ENCODE results near the gene SPIB. TPM values are rescaled to one million over a fixed set of nuclear protein-coding genes. Genes with fewer than 3 reads are reported as not detected.

Gene SPIB
- total RNA-seq, 1 donor = not detected

GRCh38 chr19:50406156-50406820 lies 12.4 kb upstream of the SPIB start:
- TF ChIP-seq, protein P1, sequence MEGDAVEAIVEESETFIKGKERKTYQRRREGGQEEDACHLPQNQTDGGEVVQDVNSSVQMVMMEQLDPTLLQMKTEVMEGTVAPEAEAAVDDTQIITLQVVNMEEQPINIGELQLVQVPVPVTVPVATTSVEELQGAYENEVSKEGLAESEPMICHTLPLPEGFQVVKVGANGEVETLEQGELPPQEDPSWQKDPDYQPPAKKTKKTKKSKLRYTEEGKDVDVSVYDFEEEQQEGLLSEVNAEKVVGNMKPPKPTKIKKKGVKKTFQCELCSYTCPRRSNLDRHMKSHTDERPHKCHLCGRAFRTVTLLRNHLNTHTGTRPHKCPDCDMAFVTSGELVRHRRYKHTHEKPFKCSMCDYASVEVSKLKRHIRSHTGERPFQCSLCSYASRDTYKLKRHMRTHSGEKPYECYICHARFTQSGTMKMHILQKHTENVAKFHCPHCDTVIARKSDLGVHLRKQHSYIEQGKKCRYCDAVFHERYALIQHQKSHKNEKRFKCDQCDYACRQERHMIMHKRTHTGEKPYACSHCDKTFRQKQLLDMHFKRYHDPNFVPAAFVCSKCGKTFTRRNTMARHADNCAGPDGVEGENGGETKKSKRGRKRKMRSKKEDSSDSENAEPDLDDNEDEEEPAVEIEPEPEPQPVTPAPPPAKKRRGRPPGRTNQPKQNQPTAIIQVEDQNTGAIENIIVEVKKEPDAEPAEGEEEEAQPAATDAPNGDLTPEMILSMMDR (IDR thresholded peaks at IDR 0.05; ENCODE audit: insufficient read depth, low read length) = no peak
- DNase-seq (ENCODE audit: low read depth) = no peak
- H3K4me3 ChIP-seq (ENCODE audit: low read depth, low read length) = no peak overlapping the region

GRCh38 chr19:50406829-50407228 lies 11.9 kb upstream of the SPIB start:
- no peak for DNase-seq (ENCODE audit: low read depth)
- no peak overlapping the region for H3K4me3 ChIP-seq (ENCODE audit: low read depth, low read length)
- TF ChIP-seq, protein P1 (IDR thresholded peaks at IDR 0.05; ENCODE audit: insufficient read depth, low read length) = no peak

DNA sequence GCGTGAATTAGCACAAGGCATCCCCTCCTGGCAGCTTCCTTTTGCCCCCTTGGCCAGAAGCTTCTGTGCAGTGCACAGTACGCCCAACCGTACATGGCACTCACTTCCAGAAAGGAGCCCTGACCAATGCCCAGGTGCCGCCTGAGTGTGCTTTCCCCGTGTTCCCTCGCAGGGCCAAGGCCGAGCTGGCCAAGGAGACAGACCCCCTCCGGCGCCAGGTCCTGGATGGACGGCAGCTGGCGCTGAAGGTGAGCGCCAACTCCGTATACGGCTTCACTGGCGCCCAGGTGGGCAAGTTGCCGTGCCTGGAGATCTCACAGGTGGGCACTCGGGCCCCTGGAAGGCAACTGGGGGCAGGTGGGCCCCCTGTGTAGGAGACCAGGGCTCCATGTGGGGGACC lies 9.4 kb upstream of the SPIB start:
- H3K4me3 ChIP-seq (ENCODE audit: low read depth, low read length) = no peak overlapping the region
- TF ChIP-seq, protein P1 (IDR thresholded peaks at IDR 0.05; ENCODE audit: insufficient read depth, low read length) = no peak
- no peak for DNase-seq (ENCODE audit: low read depth)

- TF ChIP-seq, protein P1 (IDR thresholded peaks at IDR 0.05; ENCODE audit: insufficient read depth, low read length) = no peak
- no peak for DNase-seq (ENCODE audit: low read depth)
- no peak overlapping the region for H3K4me3 ChIP-seq (ENCODE audit: low read depth, low read length)
These were observed 8.6 kb upstream of the SPIB start for GRCh38 chr19:50410109-50410508.

DNA sequence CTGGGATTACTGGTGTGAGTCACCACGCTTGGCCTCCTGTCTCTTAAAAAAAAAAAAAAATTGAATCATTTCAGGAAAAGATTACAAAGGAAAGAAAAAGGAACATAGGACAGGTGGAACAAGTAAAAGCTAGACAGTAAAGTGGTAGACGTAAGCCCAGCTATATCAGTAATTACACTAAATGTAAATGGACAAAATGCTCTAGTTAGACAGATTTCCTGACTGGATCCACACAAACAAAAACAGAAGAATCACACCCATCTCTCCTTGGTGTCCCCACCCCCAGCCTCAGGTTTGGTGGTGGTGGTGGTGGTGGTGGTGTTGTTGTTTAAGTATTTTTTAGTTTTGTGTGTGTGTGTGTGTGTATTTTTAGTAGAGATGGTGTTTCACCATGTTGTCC lies 6.3 kb upstream of the SPIB start:
- no peak for DNase-seq (ENCODE audit: low read depth)
- H3K4me3 ChIP-seq (ENCODE audit: low read depth, low read length) = no peak overlapping the region
- TF ChIP-seq, protein P1 (IDR thresholded peaks at IDR 0.05; ENCODE audit: insufficient read depth, low read length) = no peak

DNA sequence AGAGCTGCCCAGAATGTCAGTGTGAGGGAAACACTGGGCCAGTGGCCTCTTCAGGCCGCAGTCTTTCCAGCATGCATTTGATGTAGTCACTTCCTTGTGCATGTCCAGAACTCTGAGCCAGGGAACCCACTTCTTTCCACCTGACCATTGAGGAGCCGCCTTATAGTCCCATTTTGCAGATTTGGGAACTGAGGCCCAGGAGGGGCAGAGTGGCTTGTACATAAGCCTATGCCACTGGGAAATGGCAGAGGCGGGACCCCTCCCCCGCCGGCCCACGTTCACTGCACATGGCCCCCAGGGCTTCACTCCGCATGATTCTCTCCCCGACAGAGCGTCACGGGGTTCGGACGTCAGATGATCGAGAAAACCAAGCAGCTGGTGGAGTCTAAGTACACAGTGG lies 5.6 kb upstream of the SPIB start:
- H3K4me3 ChIP-seq (ENCODE audit: low read depth, low read length) = no peak overlapping the region
- DNase-seq (ENCODE audit: low read depth) = no peak
- TF ChIP-seq, protein P1 (IDR thresholded peaks at IDR 0.05; ENCODE audit: insufficient read depth, low read length) = no peak

GRCh38 chr19:50413531-50413930 lies 5.2 kb upstream of the SPIB start:
- H3K4me3 ChIP-seq (ENCODE audit: low read depth, low read length) = no peak overlapping the region
- TF ChIP-seq, protein P1 (IDR thresholded peaks at IDR 0.05; ENCODE audit: insufficient read depth, low read length) = no peak
- DNase-seq (ENCODE audit: low read depth) = no peak

Data from fibroblast of the aortic adventitia (primary cell).